Bone marrow (tissue), 2 donors: ENCODE data around the gene FAM236D.
"Not testable (repeated sequence)": the region's sequence is repeated elsewhere in the genome, so short reads cannot be mapped to it uniquely, and the experiment has no call there.

ENCODE experiments used
- DNase-seq, 2 donors: peaks; one replicate each; lab custom pipeline; 2025; lab: John Stamatoyannopoulos, UW

FAM236D gene

GRCh38 chrX:72808110-72808509, at the start of gene FAM236D:
Gene FAM236D (minus strand): TSS chrX:72808210. CDS start chrX:72808110, 100 bp downstream.
- not testable (repeated sequence) for DNase-seq

DNA sequence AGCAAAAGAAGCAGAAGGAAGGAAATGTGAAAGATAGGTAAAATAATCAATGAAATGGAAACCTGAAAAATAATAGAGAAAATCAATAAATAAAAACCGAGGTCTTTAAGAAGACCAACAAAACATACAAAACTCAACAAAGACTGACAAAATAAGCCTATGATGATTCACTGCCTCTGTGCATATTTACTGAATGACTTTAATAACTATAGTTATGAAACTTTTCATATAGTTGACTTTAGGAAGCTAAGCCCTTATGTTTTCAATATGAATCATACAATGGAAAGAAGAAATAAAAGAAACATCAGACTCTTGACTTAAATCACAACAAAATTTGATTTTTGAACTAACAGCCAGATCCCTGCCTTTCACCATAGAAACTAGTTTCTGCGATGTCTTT, 29.5 kb upstream of the FAM236D start:
- DNase-seq: not testable (repeated sequence)

DNA sequence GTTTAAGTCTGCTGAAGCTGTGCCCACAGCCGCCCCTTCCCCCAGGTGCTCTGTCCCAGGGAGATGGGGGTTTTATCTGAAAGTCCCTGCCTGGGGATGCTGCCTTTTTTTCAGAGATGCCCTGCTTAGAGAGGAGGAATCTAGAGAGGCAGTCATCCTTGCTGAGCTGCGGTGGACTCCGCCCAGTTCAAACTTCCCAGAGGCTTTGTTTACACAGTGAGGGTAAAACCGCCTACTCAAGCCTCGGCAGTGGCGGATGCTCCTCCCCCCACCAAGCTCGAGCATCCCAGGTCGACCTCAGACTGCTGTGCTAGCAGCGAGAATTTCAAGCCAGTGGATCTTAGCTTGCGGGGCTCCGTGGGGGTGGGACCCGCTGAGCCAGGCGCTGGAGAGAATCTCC, 22.7 kb upstream of the FAM236D start:
- not testable (repeated sequence) for DNase-seq

DNA sequence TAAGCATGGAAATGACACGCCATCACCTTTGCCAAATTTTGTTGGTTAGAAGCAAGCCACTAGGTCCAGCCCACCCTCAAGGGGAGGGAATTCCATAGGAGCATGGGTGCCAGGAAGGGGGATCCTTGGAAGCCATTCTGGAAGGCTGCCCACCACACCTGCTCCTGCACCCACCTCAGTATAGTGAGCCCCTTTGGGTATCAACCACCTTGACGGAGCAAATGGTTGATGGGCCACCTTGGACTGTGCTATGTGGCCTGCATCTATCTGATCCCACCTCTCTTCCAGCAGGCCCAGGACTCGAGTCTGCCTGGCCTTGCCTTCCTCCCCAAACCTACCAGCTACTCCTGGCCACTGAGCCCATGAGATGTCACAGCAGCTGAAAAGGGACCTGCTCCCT, 17.6 kb downstream of the FAM236D start:
- not testable (repeated sequence) for DNase-seq

- DNase-seq: not testable (repeated sequence)
These were observed 19.9 kb downstream of the FAM236D start for GRCh38 chrX:72788142-72788541.

GRCh38 chrX:72783964-72784363, 24.0 kb downstream of the FAM236D start:
- not testable (repeated sequence) for DNase-seq

DNA sequence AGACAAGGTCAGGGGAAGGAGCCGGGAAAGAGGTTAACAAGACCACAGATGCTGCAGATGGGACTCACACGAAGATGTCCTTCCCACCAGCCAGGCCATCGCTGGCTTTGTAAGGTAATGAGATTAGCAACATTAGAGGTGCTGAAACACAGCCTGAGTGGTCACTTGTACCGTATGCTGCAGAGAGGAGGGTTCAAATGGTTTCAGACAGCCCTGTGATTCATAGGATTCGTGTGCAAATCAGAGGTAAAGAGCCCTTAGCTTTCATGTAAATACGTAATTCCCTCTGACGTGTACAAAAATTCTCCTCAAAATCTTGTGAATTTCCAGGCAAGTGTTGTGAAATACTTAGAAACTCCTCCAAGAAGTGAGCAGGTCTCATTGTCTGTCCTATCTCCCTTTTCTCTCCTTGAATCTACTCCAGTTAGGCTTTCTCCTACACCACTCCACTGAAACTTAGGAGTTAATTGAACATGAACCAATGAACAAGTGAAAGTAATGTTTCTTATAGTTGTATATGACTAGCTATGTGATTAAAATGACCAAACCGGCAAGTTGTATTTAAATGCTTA, 24.6 kb downstream of the FAM236D start:
- not testable (repeated sequence) for DNase-seq

GRCh38 chrX:72782560-72782959, 25.4 kb downstream of the FAM236D start, which contains the start of gene FAM236B:
Gene FAM236B (minus strand): TSS chrX:72782660. CDS start chrX:72782560, 100 bp downstream.
- not testable (repeated sequence) for DNase-seq

- not testable (repeated sequence) for DNase-seq
These were observed 29.9 kb downstream of the FAM236D start for GRCh38 chrX:72778146-72778545.

- not testable (repeated sequence) for DNase-seq
These were observed 30.6 kb downstream of the FAM236D start for GRCh38 chrX:72777467-72777790.

DNA sequence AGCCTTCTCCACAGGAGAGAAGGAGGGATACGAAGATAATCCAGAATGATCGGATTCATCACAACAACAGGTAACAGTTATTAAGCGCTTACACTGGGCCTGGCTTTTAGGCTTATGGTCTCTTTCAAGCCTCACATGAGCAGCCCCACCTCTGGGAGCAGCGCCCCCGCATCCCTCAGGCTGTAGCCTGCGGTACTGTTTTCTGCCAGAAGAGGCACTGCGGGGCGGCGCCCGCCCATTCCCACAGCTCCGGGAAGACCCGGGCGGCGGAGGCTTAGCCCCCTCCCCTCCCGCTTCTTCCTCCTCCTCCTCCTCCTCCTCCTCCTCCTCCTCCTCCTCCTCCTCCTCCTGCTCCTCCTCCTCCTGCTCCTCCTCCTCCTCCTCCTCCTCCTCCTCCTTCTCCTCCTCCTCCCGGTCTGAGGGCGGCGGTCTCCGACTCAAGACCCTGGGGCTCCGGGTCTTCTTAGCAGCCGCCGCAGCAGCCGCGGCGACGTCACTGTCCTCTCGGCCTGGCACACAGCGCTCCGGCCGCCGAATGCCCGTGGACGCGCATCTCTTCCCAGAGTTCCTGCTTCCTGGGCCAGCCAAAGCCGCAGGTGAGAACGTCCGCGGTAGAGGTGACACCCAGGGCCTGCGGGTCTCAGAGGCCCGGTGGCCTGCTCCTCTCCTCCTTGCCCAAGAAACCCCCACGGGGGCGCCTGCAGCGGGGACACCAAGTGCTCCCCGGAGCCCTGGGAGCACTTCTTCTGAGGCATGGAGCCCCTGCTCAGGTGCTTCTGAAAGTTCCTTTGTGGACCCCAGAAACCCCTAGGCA, 31.1 kb downstream of the FAM236D start, which contains the start of gene DMRTC1B:
TSS of gene DMRTC1B (plus strand) at position 238 of the 814 bp plus-strand sequence. CDS start 68,246 bp downstream, outside the sequence.
- DNase-seq: not testable (repeated sequence)

GRCh38 chrX:72760454-72760853, 47.6 kb downstream of the FAM236D start:
- DNase-seq: not testable (repeated sequence)
